ENCODE measurements around the gene KLLN.
A peak's percentile ranks its signal among the peaks of the same experiment; 100 is the strongest.
"Not testable (repeated sequence)": the region's sequence is repeated elsewhere in the genome, so short reads cannot be mapped to it uniquely, and the experiment has no call there.

KLLN gene

DNA sequence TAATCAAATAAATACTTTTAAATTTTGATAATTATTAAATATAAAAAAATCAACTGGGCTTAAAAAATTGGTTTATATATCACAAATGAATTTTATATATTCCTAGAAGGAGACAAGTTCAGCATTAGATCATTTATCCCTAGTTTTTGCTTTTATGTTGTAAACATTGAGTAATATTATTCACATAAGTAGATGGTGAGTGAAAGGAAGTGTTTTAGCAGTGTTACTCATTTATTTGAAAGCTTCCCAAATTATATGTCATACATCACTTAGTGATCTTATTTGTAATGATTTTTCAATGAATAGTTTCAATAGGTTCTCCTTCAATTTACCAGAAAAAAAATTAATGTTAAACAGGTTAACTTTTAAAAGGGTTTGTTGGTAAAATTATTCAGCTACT, 15.8 kb downstream of the KLLN start:
- CTCF ChIA-PET = no interaction called here
- H3K27ac ChIP-seq = no peak overlapping the region
- POLR2A ChIA-PET (ENCODE audit: low non-redundant PET) = no interaction called here
- no peak for DNase-seq (ENCODE audit: low spot score)
- TF ChIP-seq, protein P1, sequence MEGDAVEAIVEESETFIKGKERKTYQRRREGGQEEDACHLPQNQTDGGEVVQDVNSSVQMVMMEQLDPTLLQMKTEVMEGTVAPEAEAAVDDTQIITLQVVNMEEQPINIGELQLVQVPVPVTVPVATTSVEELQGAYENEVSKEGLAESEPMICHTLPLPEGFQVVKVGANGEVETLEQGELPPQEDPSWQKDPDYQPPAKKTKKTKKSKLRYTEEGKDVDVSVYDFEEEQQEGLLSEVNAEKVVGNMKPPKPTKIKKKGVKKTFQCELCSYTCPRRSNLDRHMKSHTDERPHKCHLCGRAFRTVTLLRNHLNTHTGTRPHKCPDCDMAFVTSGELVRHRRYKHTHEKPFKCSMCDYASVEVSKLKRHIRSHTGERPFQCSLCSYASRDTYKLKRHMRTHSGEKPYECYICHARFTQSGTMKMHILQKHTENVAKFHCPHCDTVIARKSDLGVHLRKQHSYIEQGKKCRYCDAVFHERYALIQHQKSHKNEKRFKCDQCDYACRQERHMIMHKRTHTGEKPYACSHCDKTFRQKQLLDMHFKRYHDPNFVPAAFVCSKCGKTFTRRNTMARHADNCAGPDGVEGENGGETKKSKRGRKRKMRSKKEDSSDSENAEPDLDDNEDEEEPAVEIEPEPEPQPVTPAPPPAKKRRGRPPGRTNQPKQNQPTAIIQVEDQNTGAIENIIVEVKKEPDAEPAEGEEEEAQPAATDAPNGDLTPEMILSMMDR (conservative IDR thresholded peaks at IDR 0.05; ENCODE audit: low read depth) = no peak

DNA sequence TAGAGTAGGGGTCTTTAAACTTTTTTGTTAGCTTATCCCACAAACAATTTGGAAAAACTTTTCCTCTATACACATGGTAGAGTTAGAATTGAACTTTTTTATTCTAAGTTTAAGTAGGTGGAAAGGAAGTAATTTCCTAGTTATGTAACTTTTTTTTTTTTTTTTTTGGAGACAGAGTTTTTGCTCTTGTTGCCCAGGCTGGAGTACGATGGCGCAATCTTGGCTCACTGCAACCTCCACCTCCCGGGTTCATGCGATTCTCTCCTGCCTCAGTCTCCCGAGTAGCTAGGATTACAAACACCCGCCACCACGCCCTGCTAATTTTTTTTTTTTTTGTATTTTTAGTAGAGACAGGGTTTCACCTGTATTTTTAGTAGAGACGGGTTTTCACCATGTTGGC, 16.6 kb downstream of the KLLN start:
- H3K27ac ChIP-seq; DNase-seq (ENCODE audit: low spot score); POLR2A ChIA-PET (ENCODE audit: low non-redundant PET): not testable (repeated sequence)
- CTCF ChIA-PET = interaction anchor here (1.0 to 1.2 kb wide), 2 partner anchors 13 to 27 kb away, joined by 3 to 6 read pairs; no protein-coding TSS in a partner anchor

DNA sequence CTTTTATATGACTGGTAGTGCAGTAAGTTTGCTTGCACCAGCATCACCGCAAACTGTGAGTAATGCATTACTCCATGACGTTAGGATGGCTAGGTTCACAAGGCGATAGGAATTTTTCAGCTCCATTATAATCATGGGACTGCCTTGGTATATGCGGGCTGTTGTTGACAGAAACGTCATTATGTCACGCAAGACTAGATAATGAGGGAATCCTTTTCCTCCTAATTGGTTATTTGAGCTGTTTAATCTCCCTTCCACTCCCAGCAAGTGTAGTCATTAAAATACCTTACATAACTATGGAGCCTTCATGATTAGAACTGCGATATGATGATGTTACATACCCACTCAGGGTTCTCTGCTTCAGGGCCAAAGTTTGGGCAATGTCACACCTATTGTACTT, 17.3 kb downstream of the KLLN start:
- peak; percentile 57 for DNase-seq (ENCODE audit: low spot score)
- ChIA-PET POLR2A (ENCODE audit: low non-redundant PET) (interaction anchor here (0.8 kb wide), 1 partner anchor 28 kb away, joined by 4 read pairs; the partner anchor contains the start of gene ATAD1), CTCF (interaction anchor here (0.6 to 1.2 kb wide), 5 partner anchors 12 to 329 kb away, joined by 3 to 6 read pairs (median 3); no protein-coding TSS in a partner anchor)
- TF ChIP-seq, protein P1 (conservative IDR thresholded peaks at IDR 0.05; ENCODE audit: low read depth) = no peak
- no peak overlapping the region for H3K27ac ChIP-seq

DNA sequence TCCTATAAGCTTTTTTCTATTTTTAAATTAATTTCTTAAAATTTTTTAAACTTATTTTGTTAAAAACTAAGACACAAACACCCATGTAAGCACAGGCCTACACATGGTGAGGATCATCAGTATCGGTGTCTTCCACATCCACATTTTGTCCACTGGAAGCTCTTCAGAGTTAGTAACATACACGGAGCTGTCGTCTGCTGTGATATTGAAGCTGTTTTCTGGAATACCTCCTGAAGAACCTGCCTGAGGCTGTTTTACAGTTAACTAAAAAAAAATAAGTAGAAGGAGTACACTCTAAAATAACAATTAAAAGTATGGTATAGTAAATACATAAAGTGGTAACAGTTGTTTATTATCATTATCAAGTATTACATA, 17.7 kb downstream of the KLLN start:
- TF ChIP-seq, protein P1 (conservative IDR thresholded peaks at IDR 0.05; ENCODE audit: low read depth) = no peak
- DNase-seq (ENCODE audit: low spot score) = no peak
- CTCF ChIA-PET = interaction anchor here (0.6 kb wide), 2 partner anchors 88 to 329 kb away, joined by 3 to 4 read pairs; no protein-coding TSS in a partner anchor
- no peak overlapping the region for H3K27ac ChIP-seq
- POLR2A ChIA-PET (ENCODE audit: low non-redundant PET) = interaction anchor here (0.8 kb wide), 1 partner anchor 28 kb away, joined by 4 read pairs; the partner anchor contains the start of gene ATAD1

DNA sequence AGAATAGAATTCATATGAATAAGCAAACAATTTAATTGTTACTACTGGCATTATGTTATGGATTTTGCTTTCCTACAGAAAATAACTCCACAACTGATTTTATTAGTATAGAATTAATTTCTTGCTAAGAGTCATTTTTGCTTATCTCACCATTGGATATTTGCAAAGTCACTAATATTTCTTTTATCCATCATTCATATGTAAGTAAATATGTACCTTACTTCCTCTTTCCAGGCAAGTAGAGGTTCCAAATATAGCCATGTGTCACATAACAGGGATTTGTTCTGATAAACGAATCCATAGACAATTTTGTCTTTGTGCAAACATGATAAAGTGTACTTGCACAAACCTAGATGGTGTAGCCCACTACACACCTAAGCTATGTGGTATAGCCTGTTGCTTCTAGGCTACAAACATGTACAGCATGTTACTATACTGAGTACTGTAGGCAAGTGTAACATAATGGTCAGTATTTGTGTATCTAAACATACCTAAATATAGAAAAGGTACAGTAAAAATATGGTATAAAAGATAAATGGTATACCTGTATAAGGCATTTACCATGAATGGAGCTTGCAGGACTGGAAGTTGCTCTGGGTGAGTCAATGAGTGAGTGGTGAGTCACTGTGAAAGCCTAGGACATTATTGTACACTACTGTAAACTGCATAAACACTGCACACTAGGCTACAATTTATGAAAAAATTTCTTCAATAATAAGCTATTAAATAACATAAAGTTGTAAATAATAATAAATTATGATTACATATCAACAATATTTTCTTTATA, 18.3 kb downstream of the KLLN start:
- TF ChIP-seq, protein P1 (conservative IDR thresholded peaks at IDR 0.05; ENCODE audit: low read depth) = no peak
- POLR2A ChIA-PET (ENCODE audit: low non-redundant PET) = interaction anchor here (0.8 kb wide), 1 partner anchor 27 kb away, joined by 4 read pairs; the partner anchor contains the start of gene ATAD1
- CTCF ChIA-PET = interaction anchor here (0.6 kb wide), 1 partner anchor 330 kb away, joined by 4 read pairs; no protein-coding TSS in a partner anchor
- no peak for DNase-seq (ENCODE audit: low spot score)
- H3K27ac ChIP-seq = no peak overlapping the region

DNA sequence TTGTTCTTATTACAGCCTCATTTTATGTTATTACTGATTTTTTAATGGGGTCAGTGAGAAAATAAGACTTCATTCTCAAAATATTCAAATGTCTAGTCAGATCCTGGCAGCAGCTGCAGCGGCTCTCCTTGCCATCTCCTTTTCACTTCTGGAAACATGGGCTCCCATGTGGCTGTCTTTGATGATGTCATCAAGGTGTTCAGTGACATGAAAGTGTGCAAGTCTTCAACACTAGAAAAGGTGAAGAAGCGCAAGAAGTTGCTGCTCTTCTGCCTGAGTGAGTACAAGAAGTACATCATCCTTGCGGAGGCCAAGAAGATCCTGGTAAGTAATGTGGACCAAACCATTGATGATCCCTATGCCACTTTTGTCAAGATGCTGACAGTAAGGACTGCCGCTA, 19.6 kb downstream of the KLLN start:
- POLR2A ChIA-PET (ENCODE audit: low non-redundant PET) = no interaction called here
- no peak for DNase-seq (ENCODE audit: low spot score)
- TF ChIP-seq, protein P1 (conservative IDR thresholded peaks at IDR 0.05; ENCODE audit: low read depth) = no peak
- no peak overlapping the region for H3K27ac ChIP-seq
- CTCF ChIA-PET = interaction anchor here (0.6 to 1.1 kb wide), 2 partner anchors 26 to 476 kb away, joined by 3 read pairs; partner anchors contain the start of gene ATAD1
